NCI-H82 treated with DMSO at 0.1 percent for 48 hours (cell line): ENCODE data around the gene NOX4.

Source experiments
- DNase-seq: peaks from one replicate; lab custom pipeline; 2025; ENCODE audit not compliant: unreplicated experiment; lab: John Stamatoyannopoulos, UW

NOX4 gene

GRCh38 chr11:89490981-89491690 lies at the start of gene NOX4:
Gene NOX4 (minus strand): TSS chr11:89491375. CDS start chr11:89491246, 129 bp downstream.
- no peak for DNase-seq

DNA sequence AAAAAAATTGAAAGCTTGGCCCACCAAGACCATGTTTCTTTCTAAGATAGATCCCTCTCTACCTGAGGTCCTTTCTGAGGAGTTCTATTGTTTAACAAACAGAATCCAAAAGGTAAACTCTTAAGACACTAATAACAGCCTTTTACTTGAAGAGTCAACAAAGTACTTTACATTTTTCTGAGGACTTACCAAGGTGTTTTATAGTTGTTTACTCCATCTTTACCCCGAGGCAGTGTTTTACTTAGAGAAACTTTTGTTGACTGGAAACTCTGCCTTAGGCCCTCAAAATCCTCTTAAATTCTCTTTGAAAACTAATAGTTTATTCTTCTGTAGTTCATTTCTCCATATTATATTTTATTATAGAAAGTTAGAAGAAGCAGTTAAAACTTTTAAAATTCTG lies 49.7 kb upstream of the NOX4 start:
- DNase-seq: no peak

GRCh38 chr11:89537936-89538335 lies 46.8 kb upstream of the NOX4 start:
- no peak for DNase-seq

DNA sequence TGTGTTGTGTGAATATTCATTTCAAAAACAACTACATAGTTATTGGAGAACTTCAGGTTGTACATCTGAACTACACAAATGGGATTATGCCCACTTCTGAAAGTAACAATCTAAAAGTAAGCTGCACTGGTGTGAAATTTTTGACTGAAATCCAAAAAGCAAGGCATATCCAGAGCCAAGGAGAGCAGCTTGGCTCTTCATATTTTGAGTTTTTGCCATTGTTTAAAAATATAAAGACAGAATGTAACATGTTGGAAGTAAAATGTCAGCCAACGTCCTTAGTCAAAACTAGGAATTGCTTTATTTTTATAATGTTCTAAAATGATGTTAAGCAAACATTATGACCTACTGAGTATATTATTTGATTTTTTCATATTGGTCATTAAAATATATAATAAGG lies 45.8 kb upstream of the NOX4 start:
- DNase-seq: no peak

GRCh38 chr11:89535221-89535620 lies 44.0 kb upstream of the NOX4 start:
- DNase-seq: no peak

DNA sequence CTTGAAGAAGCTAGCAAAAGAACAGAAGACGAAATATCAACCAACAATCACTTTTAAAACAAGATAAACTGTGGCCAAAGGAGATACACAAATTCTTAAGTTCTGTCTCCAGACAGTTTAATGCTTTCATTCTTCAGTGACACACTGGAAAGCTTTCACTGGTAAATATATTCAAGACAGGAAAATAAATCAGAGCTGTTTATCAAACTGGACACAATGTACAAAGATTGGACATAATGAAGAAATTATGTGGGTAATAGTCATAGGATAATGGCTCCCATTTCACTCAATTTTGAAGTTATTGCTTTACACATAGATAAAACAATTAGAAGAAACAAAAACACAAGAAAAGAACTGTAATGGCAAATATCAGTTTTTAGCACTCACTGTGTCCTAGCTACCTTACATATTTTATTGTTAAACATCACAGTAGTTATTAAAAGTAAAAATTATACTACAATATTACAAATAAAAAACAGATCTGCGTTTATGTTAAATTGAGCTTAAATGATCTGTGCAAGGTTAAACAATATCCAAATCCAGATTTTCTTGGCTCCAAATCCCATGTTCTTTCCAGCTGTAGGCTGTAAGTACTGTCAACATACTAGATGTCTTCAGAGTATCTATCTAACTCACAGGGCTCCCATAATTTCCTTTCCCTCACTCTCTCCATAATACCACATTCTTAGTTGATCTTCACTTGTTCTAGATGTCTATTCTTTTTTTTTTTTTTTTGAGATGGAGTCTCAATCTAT lies 38.6 kb upstream of the NOX4 start:
- DNase-seq: no peak

DNA sequence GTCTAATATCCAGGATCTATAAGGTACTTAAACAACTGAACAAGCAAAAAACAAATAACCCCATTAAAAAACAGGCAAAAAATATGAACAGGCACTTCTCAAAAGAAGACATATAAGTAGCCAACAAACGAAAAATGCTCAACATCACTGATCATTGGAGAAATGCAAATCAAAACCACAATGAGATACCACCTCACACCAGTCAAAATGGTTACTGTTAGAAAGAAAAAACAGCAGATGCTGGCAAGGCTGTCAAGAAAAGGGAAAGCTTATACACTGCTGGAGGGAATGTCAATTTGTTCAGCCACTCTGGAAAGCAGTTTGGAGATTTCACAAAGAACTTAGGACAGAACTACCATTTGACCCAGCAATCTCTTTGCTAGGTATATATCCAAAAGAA lies 30.6 kb upstream of the NOX4 start:
- no peak for DNase-seq

DNA sequence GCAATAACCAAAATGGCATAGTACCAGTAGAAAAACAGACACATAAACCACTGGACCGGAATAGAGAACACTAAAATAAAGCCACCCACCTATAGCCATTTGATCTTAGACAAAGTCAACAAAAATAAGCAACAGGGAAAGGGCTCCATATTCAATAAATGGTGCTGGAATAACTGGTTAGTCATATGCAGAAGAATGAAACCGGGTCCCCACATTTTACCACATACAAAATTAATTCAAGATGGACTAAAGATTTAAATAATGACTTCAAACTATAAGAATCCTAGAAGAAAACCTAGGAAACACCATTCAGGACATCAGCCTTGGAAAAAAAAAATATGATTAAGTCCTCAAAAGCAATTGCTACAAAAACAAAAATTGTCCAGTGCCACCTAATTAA lies 30.1 kb upstream of the NOX4 start:
- DNase-seq: no peak

GRCh38 chr11:89516496-89516895 lies 25.3 kb upstream of the NOX4 start:
- DNase-seq: no peak

DNA sequence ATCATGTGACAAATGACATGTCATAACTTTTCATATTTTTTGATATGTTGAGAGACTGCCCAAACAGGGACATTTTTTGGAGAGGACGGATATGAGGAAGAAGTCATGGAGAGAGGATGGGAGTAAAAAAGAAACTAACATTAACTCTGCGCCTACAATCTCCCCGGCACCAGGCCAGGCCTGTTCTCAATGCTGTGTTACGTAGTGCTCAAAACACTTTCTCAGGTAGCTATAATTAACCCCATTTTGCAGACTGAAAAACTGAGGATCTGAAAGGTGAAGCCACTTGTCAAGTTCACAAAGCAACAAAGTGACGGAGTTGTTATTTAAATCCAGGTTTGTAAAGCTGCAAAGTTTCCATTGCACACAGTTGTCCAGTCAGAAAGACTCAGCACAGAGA lies 17.4 kb upstream of the NOX4 start:
- DNase-seq: no peak

DNA sequence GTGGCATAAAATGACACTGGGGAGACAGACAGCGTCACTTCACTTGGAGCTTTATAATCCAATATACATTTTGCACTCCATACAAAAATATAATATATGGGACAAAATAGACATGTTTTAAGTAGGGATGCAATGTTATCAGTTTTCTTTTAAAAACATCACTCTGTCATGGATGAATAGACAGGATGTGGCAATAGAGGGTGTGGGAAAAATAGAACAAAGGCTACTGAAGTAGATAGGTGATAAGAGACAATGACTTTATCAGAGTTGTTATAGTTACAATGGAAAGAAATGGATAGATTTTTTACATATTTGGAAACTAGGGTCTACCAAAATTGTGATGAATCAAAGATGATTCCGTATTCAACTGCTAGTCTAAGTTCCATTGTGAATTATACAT lies 13.1 kb upstream of the NOX4 start:
- DNase-seq: no peak

GRCh38 chr11:89503422-89503821 lies 12.2 kb upstream of the NOX4 start:
- DNase-seq: no peak

DNA sequence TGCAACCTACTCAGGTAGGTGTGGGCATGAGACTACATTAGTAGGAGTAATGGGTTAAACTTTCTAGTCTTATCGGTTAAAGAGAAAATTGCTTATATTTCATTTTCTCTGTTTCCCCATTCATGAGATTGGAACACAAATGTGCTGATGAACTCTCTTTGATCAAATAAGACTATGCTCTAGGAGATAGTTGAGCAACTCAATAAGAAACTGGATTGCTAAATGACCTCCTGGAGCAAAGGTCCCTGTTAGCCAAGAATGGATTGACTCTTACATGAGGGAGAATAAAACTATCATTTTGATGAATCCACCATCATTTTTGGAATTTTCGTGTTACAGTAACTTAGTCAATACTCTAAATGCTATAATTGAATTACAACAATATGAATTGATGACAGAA lies 11.1 kb upstream of the NOX4 start:
- no peak for DNase-seq

- no peak for DNase-seq
Measured at GRCh38 chr11:89500336-89500735, 9.2 kb upstream of the NOX4 start.

- no peak for DNase-seq
Measured at GRCh38 chr11:89498845-89499448, 7.8 kb upstream of the NOX4 start.

DNA sequence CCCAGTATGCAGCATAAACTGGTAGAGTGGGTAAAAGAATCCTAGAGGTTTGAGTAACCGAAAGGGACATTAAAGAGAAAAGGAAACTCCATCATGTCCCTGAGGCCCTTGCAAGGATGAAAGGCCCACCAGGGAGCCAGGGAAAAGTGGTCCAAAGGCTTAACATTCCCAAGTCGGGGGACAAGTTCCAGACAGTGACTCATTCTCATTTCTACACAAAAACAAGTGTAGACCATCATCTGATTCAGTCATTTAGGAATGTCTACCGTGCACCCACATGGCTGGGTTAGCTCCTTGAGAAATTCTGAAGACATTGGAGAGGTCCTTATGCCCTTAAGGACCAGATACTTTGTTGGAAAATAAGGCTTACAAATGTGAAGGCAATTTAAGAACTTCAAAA lies 4.8 kb upstream of the NOX4 start:
- DNase-seq: no peak

DNA sequence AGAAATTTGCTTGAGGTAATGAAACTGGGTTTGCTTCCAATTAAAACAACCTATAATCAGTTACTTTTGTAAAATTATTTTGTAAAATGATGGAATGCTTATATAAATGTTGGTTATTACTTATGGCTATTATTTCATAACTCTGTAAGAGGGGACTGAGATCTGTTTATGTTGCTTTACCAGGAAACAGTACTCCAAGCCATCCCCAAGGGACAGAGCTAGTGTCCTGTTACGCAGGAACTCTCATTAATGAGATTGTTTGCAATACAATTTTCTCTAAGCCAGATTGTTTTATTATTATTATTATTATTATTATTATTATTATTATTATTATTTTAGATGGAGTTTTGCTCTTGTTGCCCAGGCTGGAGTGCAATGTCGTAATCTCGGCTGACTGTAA lies 2.3 kb upstream of the NOX4 start:
- DNase-seq: no peak

DNA sequence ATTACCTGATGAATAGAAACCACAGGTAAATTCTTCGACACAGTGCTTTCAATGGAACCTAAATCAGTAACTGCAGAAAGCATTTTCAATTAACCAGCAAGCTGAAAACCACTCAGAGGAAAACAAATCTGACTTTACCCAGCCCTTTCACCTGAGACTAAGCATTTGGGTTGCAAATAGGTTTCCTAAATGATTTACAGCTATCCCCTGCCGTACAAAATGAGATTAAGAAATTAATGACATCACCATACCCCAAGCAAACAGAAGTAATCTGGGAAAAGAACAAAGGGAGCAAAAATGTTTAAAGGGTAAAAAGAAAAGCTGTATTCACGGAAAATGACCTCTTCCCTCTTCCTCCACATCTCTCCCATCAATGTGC lies 584 bp downstream of the NOX4 start:
- peak; percentile 30 for DNase-seq

GRCh38 chr11:89489930-89490329 lies 1.2 kb downstream of the NOX4 start:
- DNase-seq: peak; percentile 81

DNA sequence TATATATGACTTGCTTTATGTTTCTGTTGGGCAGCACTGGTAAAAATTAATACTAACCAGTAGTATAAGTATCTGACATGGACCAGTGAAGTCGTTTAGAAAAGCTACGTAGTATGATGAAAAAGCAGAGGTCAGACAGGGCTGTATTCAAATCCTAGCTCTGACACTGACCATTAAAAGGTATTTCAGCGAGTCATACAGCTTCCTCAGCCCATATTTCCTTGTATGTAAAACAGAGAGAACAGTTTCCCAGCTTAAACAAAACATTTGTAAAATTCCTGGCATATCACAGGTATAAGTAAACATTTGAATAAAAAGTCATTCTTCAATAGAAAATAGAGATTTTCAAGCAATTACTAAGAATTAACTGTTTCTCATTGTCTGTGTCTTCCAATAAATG lies 4.2 kb downstream of the NOX4 start:
- DNase-seq: no peak

- no peak for DNase-seq
Measured at GRCh38 chr11:89484896-89485295, 6.3 kb downstream of the NOX4 start.

DNA sequence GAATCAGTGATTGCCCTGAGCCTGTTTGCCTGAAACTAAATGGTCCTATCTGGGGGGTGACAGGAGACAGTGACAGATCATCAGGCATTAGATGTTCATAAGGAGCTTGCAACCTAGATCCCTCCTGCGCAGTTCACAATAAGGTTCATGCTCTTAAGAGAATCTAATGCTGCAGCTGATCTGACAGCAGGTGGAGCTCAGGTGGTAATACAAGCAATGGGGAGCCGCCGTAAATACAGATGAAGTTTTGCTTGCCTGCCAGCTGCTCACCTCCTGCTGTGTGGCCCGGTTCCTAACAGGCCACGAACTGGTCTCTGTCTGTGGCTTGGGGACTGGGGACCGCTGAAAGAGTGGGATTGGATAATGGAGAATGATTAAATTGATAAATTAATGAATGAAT lies 14.0 kb downstream of the NOX4 start:
- DNase-seq: peak; percentile 38
